ENCODE data around the gene SDK2. TPM values are rescaled to one million over a fixed set of nuclear protein-coding genes. Genes with fewer than 3 reads are reported as not detected.

SDK2 gene
- total RNA-seq, 2 donors from 2014 or later: 1.5 to 5.6 TPM

DNA sequence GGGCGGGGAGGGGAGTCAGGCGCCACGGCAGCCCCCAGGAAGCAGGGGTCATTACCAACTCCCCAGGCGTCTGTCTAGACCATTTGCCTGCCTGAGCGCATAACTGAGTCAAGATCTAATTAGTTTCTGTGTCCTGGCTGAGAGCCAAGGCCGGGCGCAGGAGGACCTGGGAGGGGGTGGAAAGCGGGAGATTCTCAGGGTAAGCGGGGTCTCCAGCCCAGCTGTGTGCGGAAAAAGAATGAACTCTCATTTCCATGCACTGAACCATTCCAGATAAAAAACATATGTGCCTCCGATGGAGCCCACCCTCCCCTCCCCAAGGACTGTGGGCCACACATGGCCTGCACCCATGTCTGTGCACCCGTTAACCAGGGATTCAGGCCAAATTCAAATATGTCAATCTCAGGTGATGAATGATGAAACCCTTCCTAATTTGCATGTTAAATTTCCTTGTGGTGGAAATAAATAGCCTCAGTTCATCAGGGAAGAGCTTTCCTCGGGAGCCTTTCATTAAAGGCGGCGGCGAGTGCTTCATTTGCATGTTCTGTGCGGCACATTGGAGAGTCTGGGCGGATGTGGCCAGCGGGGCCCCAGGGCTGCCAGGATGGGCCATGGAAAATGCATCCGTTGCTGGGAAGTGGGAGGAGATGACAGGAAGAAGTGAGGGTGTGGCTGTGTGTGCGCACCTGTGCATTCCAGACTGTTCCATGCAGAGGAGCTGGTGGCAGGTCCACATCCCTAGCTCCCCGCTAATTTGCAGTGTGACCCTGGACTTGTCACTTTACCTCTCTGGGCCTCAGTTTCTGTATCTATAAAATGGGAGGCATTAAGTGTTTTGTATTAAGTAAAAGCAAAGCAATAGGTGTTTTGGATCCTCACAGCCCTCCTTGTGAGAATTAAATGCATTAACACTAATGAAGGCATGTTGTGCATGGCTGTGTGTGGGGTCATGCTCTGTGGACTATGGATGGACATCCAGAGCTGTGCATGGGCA, 151.1 kb downstream of the SDK2 start:
- Histone ChIP-seq H3K36me3 (no peaks in the 10 kb centered on the region), H3K9me3 (no peaks in the 10 kb centered on the region), H3K4me1 (no peaks in the 10 kb centered on the region), H3K27ac (no peak overlapping the region), H3K27me3 (no peaks in the 10 kb centered on the region), H3K4me3 (no peak overlapping the region)
- TF ChIP-seq, protein P1, sequence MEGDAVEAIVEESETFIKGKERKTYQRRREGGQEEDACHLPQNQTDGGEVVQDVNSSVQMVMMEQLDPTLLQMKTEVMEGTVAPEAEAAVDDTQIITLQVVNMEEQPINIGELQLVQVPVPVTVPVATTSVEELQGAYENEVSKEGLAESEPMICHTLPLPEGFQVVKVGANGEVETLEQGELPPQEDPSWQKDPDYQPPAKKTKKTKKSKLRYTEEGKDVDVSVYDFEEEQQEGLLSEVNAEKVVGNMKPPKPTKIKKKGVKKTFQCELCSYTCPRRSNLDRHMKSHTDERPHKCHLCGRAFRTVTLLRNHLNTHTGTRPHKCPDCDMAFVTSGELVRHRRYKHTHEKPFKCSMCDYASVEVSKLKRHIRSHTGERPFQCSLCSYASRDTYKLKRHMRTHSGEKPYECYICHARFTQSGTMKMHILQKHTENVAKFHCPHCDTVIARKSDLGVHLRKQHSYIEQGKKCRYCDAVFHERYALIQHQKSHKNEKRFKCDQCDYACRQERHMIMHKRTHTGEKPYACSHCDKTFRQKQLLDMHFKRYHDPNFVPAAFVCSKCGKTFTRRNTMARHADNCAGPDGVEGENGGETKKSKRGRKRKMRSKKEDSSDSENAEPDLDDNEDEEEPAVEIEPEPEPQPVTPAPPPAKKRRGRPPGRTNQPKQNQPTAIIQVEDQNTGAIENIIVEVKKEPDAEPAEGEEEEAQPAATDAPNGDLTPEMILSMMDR (IDR thresholded peaks at IDR 0.05): no peak
- DNase-seq (ENCODE audit: low spot score): no peak

DNA sequence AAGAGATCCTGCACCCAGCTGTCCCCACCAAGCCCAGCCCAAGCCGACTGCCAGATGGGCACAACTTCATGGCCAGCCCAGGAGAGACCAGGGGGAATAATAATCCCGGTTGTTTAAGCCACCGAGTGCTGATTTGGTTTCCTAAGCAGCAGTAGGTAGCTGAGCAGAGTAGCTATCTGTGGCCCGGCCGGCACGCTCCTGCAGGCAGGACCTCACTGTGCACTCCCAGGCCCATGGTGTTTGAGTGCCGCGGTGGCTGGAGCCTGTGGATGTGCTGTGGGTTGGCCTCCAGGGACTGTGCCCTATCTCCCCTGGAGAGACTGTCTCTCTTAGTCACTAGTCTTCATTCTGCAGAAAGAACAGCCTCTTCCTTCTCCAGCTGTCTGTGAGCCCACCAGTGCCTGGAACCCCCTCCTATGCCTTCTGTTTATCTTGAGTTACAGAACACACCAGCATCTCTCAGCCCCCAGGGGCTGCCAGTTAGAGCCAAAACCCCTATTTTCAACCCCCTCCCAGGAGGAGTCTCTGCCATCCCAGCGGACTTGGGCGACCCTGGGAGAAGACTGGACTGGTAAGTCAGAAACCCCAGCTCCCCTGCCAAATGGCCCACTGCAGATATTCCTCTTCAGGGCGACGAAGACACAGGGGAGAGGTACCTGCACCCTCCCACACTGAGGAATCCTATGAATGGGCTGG, 152.0 kb downstream of the SDK2 start:
- no peak overlapping the region for H3K27ac ChIP-seq
- H3K4me3 ChIP-seq: no peak overlapping the region
- no peaks in the 10 kb centered on the region for H3K4me1 ChIP-seq
- TF ChIP-seq, protein P1 (IDR thresholded peaks at IDR 0.05): no peak
- H3K27me3 ChIP-seq: no peaks in the 10 kb centered on the region
- no peaks in the 10 kb centered on the region for H3K36me3 ChIP-seq
- no peak for DNase-seq (ENCODE audit: low spot score)
- H3K9me3 ChIP-seq: no peaks in the 10 kb centered on the region

DNA sequence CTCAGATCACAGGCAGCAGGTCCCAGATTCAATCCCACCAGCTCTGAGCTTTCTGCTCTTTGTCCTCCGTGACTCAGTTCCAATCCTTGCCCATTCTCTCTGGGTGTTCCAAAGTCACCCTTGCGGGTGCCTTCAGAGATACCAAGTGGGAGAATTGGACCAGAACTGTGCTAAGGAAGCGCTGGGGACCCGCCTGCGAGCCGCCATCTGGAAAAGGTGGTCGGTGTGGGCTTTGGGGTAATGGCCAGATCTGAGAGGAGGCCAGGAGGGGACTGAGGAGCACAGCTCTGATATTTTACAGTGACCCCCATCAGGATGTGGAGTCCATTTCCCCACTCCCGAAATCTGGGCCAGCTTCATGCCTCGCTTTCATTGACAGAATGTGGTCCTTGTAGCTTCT, 152.6 kb downstream of the SDK2 start:
- DNase-seq (ENCODE audit: low spot score): no peak

DNA sequence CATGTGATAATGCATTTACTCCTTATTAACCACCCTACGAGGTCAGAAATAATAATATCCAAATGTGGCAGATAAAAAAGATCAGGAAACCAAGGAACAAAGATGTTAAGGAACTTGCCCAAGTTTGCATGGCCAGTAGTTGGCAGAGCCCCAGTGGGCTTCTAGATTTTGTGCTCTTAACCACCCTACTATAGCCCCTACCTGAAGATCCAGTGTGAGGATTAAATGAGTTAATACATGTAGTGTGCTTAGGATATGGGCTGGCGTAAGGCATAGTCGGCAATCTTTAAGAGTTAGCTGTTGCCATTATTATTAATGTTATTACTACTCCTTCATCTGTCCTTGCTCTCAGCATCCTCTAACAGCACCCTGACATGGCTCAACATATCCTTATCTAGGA, 153.4 kb downstream of the SDK2 start:
- Histone ChIP-seq H3K36me3 (no peaks in the 10 kb centered on the region), H3K4me1 (no peaks in the 10 kb centered on the region), H3K9me3 (no peaks in the 10 kb centered on the region), H3K27me3 (no peaks in the 10 kb centered on the region), H3K27ac (no peak overlapping the region), H3K4me3 (no peak overlapping the region)
- no peak for DNase-seq (ENCODE audit: low spot score)
- TF ChIP-seq, protein P1 (IDR thresholded peaks at IDR 0.05): no peak

More for the DNA sequence above, 152.6 kb downstream of the SDK2 start:
- TF ChIP-seq, protein P1 (IDR thresholded peaks at IDR 0.05): no peak
- Histone ChIP-seq H3K4me3 (no peak overlapping the region), H3K27me3 (no peaks in the 10 kb centered on the region), H3K27ac (no peak overlapping the region), H3K36me3 (no peaks in the 10 kb centered on the region), H3K4me1 (no peaks in the 10 kb centered on the region), H3K9me3 (no peaks in the 10 kb centered on the region)

DNA sequence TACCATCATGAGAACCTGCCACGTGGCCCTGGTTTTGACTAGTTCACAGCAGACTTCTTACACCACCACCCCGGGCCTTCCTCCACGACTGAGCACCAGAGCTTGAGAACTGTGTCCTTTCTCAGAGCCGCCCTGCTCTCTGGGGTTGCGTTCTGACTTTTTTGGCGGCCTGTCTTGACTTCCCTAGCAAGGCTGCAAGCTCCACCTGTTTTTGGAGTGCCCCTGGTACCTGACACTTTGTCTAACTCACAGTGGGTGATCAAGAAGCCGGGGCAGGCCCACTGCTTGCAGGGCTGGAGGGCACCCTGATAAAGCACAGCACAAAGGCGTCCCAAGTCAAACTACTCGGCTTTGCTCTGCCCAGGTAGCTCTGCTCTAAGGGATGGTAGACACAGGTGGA, 154.3 kb downstream of the SDK2 start:
- Histone ChIP-seq H3K4me1 (no peaks in the 10 kb centered on the region), H3K27ac (no peak overlapping the region), H3K4me3 (no peak overlapping the region), H3K27me3 (no peaks in the 10 kb centered on the region), H3K9me3 (peaks cover 0 to 4% of the 10 kb centered on the region in 2 donors), H3K36me3 (no peaks in the 10 kb centered on the region)
- DNase-seq (ENCODE audit: low spot score): no peak
- TF ChIP-seq, protein P1 (IDR thresholded peaks at IDR 0.05): no peak

Data from right atrium auricular region (tissue), 2 donors.